PC-9 (cell line): Measurements from ENCODE around the gene MAP3K20.

Experiments used
- EZH2 ChIP-seq: fragments of 200-600 bp; sonication (generic); IDR thresholded peaks from 2 replicates; pipeline ENCODE4 v1.8.0; 2017; ENCODE audit warnings: antibody characterized with exemption, low read depth
- TF ChIP-seq, protein P1 (sequence below): fragments of 200-600 bp; sonication (generic); conservative IDR thresholded peaks from 2 replicates; pipeline ENCODE4 v1.6.1; 2017; ENCODE audit warnings: mixed run types, antibody characterized with exemption, mild to moderate bottlenecking, moderate library complexity

DNA sequence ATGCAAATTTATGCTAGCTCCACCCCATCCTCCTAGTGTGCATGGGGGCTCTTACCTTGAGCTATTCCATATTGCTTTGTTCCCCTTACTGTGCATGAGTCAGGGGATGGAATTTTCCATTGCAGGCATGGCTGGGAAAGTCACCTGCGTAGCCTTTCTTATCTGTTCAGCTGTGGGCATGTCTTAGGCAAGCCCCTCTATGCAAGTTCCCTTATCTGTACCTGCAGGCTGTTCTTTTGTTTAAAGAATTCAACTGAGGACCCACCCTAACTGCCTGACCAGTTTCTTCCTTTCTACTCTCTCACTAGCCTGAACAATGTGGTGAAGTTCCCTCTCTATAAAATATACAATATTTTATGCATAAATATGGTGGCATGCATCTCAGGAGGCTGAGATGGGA is 224.8 kb downstream of the MAP3K20 start:
- TF ChIP-seq, protein P1, sequence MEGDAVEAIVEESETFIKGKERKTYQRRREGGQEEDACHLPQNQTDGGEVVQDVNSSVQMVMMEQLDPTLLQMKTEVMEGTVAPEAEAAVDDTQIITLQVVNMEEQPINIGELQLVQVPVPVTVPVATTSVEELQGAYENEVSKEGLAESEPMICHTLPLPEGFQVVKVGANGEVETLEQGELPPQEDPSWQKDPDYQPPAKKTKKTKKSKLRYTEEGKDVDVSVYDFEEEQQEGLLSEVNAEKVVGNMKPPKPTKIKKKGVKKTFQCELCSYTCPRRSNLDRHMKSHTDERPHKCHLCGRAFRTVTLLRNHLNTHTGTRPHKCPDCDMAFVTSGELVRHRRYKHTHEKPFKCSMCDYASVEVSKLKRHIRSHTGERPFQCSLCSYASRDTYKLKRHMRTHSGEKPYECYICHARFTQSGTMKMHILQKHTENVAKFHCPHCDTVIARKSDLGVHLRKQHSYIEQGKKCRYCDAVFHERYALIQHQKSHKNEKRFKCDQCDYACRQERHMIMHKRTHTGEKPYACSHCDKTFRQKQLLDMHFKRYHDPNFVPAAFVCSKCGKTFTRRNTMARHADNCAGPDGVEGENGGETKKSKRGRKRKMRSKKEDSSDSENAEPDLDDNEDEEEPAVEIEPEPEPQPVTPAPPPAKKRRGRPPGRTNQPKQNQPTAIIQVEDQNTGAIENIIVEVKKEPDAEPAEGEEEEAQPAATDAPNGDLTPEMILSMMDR: no peak
- TF ChIP-seq EZH2: no peak
